Activated naive CD4-positive, alpha-beta T cell treated with Interleukin-2 at 50 U/mL for 16 hours (primary cell): ENCODE measurements around the gene LCNL1.

Experiments used
- DNase-seq: peaks from one replicate; pipeline ENCODE4 v3.0.0-alpha.2; 2020

Gene LCNL1

DNA sequence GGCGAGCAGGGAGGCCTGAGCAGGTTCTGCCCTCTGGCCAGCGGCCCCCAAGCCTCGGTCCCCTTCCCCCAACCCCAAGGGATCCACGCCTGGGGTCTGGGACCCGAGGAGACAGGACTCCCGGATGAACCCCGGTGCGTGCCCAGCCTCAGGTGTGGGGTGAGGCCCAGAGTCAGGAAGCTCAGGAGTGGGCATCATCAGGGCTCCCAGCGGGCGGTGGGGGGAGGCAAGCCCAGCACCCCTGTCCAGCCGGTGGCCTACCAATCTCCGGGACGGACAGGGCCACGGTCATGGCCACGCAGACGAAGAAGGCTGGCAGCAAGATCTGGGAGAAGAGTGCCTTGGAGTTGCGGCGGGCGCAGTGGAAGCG, 30.8 kb downstream of the LCNL1 start:
- no peak for DNase-seq

DNA sequence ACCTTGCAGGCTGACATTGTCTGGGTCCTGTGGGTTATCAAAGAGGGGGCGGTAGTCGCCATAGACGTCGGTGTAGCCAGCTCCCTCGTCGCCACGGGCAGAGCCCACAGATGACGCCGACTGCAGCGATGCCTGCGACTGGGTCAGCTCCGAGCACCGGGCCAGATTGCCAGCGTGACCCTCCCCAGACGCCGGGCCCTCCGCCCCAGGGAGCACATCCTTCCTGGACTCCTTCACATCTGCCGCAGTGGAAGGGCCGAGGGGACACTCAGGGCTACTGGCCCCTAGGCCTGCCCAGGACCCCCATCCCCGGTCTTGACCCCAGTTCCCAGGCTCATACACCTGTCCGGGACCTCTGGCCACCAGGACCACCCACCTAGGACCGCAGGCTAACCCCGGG, 31.4 kb downstream of the LCNL1 start:
- DNase-seq: no peak

DNA sequence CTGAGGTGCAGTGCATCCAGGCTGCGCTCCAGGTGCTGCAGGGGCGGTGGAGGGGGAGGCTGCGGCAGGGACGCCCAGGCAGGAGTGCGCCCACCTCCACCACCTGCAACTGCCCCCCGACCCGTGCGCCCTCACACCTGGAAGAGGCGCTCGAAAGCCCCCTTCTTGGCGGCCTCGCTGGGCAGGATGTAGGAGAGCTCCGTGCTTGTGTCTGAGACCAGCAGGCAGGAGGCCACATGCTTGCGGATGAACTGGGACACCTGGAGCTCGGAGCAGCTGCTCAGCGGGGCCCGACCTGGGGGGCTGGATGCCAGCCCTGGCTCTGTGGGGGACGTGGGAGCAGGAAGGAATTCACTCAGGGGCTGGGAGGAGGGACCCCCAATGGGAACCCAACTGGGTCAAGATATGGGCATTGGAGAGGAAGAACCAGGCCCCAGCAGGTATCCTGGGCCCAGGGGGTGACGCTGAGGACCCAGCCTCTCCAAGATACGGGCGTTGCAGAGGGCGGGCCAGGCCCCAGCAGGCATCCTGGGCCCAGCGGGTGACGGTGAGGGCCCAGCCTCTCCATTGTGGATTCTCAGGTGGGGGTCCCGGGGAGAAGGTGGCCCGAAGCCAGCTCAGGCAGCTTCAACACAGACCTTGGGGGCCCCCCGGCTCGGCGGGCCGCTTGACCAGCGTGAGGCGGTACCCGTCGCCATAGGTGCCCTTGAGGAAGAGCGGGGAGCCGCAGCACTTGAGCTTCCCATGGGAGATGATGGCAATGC, 32.2 kb downstream of the LCNL1 start:
- DNase-seq: no peak

GRCh38 chr9:137015540-137015930, 32.7 kb downstream of the LCNL1 start:
- no peak for DNase-seq

DNA sequence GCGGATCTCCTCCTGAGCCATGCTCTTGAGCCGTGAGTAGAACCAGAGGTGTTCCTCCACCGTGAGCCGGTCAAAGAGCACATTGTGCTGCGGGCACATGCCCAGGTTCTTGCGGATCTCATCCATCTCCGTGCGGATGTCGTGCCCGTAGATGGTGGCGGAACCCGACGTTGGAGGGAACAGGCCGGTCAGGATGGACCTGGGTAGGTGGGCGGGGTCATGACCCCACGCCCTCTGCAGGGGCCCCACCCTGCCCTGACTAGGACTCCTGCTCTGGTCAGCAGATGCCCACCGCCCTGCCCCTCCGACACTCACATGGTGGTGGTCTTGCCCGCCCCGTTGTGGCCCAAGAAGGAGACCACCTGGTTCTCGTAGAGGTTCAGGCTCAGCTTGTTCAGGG, 33.2 kb downstream of the LCNL1 start:
- no peak for DNase-seq

DNA sequence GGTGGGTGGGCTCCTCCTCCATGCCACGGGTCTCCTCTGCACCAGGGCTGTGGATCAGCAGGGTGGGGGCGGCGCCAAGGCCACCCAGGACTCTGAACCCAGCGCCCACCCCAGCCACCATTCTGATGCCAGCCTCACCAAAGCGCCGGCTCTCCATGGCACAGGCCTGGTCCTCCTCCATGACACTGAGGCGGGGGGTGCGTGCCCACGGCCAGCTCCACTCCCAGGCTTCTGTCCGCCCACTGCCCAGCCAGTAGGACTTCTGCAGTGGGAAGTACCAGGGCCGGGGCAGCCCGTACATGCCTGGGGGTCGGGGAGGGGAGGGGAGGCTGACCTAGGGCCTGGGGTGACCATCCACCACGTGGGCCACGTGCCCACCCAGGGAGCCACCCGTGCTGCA, 33.6 kb downstream of the LCNL1 start:
- no peak for DNase-seq

GRCh38 chr9:137017071-137017470, 34.3 kb downstream of the LCNL1 start:
- no peak for DNase-seq

GRCh38 chr9:137017791-137018497, 35.2 kb downstream of the LCNL1 start:
- DNase-seq: no peak

GRCh38 chr9:137018761-137019559, 36.2 kb downstream of the LCNL1 start:
- DNase-seq: no peak

GRCh38 chr9:137019891-137020683, 37.3 kb downstream of the LCNL1 start:
- no peak for DNase-seq

- no peak for DNase-seq
Observed at GRCh38 chr9:137020771-137021567, 38.2 kb downstream of the LCNL1 start.

DNA sequence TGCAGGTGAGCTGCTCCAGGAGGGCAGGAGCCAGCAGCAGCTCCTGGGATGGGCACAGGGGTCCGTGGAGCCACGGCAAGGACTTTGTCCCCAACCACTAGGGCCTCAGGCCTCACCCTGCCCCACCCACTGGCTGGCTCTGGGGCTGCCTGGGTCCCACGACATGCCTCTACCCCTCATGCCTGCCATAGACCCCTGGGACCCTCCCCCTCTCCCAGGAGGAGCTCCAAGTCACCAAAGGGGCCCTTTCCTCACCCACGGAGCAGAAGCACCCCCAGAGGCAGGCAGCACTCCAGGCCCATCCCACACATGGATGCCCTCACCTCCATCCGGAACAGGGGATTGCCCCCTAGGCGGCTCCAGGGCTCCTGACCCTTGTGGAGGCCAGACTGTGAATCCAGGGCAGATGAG, 38.8 kb downstream of the LCNL1 start:
- no peak for DNase-seq

DNA sequence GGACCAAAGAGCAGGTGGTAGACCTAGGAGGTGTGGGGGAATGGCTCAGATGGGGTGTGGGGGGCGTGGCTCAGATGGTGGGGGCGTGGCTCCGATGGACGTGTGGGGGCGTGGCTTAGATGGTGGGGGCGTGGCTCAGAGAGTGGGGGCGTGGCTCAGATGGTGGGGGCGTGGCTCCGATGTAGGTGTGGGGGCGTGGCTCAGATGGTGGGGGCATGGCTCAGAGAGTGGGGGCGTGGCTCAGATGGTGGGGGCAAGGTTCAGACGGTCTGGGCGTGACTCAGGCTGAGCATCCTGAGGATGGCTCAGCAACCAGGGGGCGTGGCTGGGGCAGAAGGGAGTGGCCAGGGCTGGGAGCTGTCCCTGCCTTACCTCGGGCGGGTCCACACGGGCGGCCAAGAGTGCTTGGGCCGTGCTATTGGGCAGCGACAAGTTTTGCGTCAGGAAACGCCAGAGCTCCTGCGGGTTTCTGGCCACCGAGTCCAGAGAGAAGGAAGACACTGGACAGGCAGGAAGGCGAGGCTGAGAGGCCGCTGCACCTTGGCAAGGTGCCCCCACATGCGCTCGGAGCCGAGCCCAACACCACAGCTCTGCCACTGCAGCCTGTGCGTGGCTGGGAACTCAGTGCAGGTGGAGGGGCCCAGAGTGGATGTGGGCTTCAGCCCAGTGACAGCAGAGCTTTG, 39.3 kb downstream of the LCNL1 start:
- DNase-seq: peak; percentile 78

DNA sequence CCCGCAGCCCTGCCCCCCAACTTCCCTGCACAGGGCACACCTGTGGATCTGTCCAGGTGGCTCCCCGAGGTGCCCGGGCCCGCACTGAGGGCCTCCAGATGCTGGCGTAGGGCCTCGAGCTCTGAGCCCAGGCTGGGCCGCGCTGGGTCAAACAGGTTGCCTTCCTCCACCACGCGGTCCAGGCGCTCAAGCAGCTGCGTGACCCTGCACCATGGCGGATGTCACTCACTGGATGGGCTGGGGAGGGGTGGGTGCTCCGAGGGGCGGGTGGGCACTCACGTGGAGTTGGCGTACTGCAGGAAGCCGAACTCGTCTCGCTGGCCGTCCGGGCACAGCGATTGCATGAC, 39.8 kb downstream of the LCNL1 start:
- DNase-seq: no peak

DNA sequence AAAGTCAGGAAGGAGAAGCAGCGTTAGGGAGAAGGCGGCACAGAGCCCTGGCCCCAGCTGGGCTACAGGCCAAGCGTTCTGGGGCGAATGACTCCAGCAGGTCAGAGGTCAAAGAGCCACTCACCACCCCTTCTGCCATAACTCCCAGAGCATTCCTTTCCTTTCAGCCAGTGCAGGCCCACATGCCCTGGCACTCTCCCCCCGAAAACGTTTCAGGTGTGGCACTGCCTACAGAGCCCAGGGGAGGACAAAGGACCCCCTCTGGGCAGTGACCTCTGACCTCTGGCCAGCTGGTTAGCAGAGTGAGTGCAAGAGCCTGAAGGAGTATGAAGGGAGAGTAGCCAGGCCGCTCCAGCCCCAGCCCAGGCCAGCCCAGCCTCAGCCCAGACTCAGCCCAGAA, 40.4 kb downstream of the LCNL1 start:
- no peak for DNase-seq

GRCh38 chr9:137023583-137023991, 40.8 kb downstream of the LCNL1 start:
- DNase-seq: no peak

DNA sequence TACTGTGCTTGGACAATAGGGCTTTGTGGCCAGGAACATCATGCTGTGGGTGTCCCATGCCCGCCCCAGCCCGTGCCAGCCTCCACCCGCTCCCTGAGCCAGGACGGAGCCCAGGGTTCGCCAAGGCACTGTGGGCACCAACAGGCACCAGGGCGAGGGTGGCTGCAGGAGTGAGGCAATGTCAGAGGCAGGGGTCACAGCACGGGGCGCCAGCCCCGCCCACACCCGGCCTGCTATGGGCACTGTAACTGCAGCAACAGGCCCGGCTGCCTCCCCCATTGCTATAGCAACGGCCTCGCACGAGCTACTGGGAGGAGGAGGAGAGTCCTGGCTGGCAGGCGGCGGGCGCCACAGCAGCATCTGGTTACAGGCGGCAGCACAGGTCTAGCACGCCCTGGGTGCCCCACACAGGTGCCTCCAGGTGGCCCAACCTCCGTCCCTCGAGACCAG, 42.7 kb downstream of the LCNL1 start:
- DNase-seq: no peak

- DNase-seq: no peak
Observed at GRCh38 chr9:137026384-137026783, 43.6 kb downstream of the LCNL1 start.

- no peak for DNase-seq
Observed at GRCh38 chr9:137026828-137027227, 44.0 kb downstream of the LCNL1 start.

- no peak for DNase-seq
Observed at GRCh38 chr9:137027369-137028262, 44.8 kb downstream of the LCNL1 start, which contains the start of gene ABCA2. Gene ABCA2, minus strand, starts transcription at chr9:137028237. Its CDS starts 97 bp downstream, at chr9:137028140.
